ENCODE data around the gene MAGI2.

- TF ChIP-seq CTCF (IDR thresholded peaks at IDR 0.05) (no peak), POLR2A (IDR thresholded peaks at IDR 0.05) (no peak), POLR2AphosphoS5 (IDR thresholded peaks at IDR 0.05) (no peak)
These were observed 1335.0 kb downstream of the MAGI2 start for GRCh38 chr7:78118470-78118869.

All from breast epithelium (tissue), 3 donors.